D721Med (cell line): ENCODE measurements around the gene ETV3L.
"Not testable (repeated sequence)": the region's sequence is repeated elsewhere in the genome, so short reads cannot be mapped to it uniquely, and the experiment has no call there.

ENCODE experiments used
- DNase-seq: peaks from one replicate; pipeline ENCODE4 v3.0.0; 2011; ENCODE audit warnings: low spot score; ENCODE audit not compliant: insufficient read length
- FAIRE-seq: peaks from 2 replicates; lab custom pipeline; 2011; peaks lifted over from hg19 to GRCh38; lab: Jason Lieb, UNC
- CTCF ChIP-seq: IDR thresholded peaks from 2 replicates; pipeline ENCODE4 v1.5.1; 2012; ENCODE audit warnings: mild to moderate bottlenecking, control low read depth; ENCODE audit not compliant: insufficient read depth; ENCODE audit errors: missing control alignments

Gene ETV3L

GRCh38 chr1:157105988-157106812, 6.6 kb upstream of the ETV3L start:
- TF ChIP-seq CTCF: no peak
- FAIRE-seq: peak; percentile 63
- DNase-seq: no peak

GRCh38 chr1:157105298-157105987, 5.8 kb upstream of the ETV3L start:
- FAIRE-seq (no peak), DNase-seq (no peak)
- TF ChIP-seq CTCF: no peak

- TF ChIP-seq CTCF: peak; percentile 29
- FAIRE-seq: peak; percentile 91
Measured at GRCh38 chr1:157104598-157105293, 5.1 kb upstream of the ETV3L start.

GRCh38 chr1:157103268-157103667, 3.7 kb upstream of the ETV3L start:
- DNase-seq (no peak), FAIRE-seq (no peak)
- TF ChIP-seq CTCF: no peak

More at GRCh38 chr1:157104598-157105293, 5.1 kb upstream of the ETV3L start:
- DNase-seq: peak; percentile 98

- DNase-seq: no peak
- TF ChIP-seq CTCF: no peak
- FAIRE-seq: no peak
Measured at GRCh38 chr1:157101149-157101548, 1.5 kb upstream of the ETV3L start.

- FAIRE-seq, DNase-seq: not testable (repeated sequence)
Measured at GRCh38 chr1:157098987-157099632, 498 bp downstream of the ETV3L start.

GRCh38 chr1:157098519-157098918, 1.1 kb downstream of the ETV3L start:
- DNase-seq: no peak
- FAIRE-seq: no peak

More at GRCh38 chr1:157098519-157098918, 1.1 kb downstream of the ETV3L start:
- TF ChIP-seq CTCF: no peak
